Gastrocnemius medialis (tissue), 4 donors: ENCODE results near the gene SLC39A3. TPM values are rescaled to one million over a fixed set of nuclear protein-coding genes. Genes with fewer than 3 reads are reported as not detected.

Source experiments
- ATAC-seq, 2 donors: fragments of 150-250 bp; one replicate each; pipeline ENCODE4 v1.9.1; 2016
- DNase-seq, 2 donors: peaks; one replicate each; pipeline ENCODE4 v3.0.0-alpha.2; 2019
- H3K27ac ChIP-seq, 4 donors: fragments of 200-600 bp; sonication (generic); 1 replicate in 1 of 4; 2 replicates in 3 of 4; pipeline ENCODE4 v1.5.1; 2016 to 2018; ENCODE audit warnings: mild to moderate bottlenecking in 2 of 4, moderate library complexity in 1 of 4
- H3K27me3 ChIP-seq, 3 donors: fragments of 200-600 bp; sonication (generic) in 2 of 3; 1 replicate in 1 of 3; 2 replicates in 2 of 3; pipeline versions ENCODE4 v1.5.1 to v1.6.0; 2016 to 2019; ENCODE audit warnings: mild to moderate bottlenecking in 1 of 3, moderate library complexity in 1 of 3
- H3K36me3 ChIP-seq, 2 donors: fragments of 200-600 bp; sonication (generic) in 1 of 2; one replicate each; pipeline ENCODE4 v1.5.1; 2017 to 2018
- H3K4me1 ChIP-seq, 2 donors: fragments of 200-600 bp; sonication (generic) in 1 of 2; one replicate each; pipeline ENCODE4 v1.5.1; 2016 to 2017; ENCODE audit warnings: mild to moderate bottlenecking in 2 of 2
- H3K4me3 ChIP-seq, 4 donors: fragments of 200-600 bp; sonication (generic) in 3 of 4; 1 replicate in 1 of 4; 2 replicates in 3 of 4; pipeline ENCODE4 v1.5.1; 2016 to 2019; ENCODE audit warnings: mild to moderate bottlenecking in 2 of 4
- H3K9me3 ChIP-seq, 3 donors: fragments of 200-600 bp; sonication (generic) in 2 of 3; 1 replicate in 1 of 3; 2 replicates in 2 of 3; pipeline ENCODE4 v1.5.1; 2016 to 2019
- POLR2A ChIP-seq, 2 donors: fragments of 450-650 bp; IDR thresholded peaks; one replicate each; pipeline ENCODE4 v1.6.1; 2017; ENCODE audit warnings: antibody characterized with exemption in 2 of 2, mild to moderate bottlenecking in 2 of 2, moderate library complexity in 2 of 2
- in situ Hi-C, 4 donors: fragments of 200-750 bp; cut with MboI; loops; one replicate each; pipeline versions ENCODE4 v1.15.0 to v1.8.0; 2017; ENCODE audit warnings: low sequenced_read_pairs in 4 of 4
- intact Hi-C: fragments of 100-400 bp; cut with DNase I; formaldehyde crosslinking; loops from one replicate; pipeline ENCODE4 v1.15.1; 2023; ENCODE audit warnings: low total_unique reads
- total RNA-seq, 4 donors: library from RNA; depleted of rRNA; stranded (reverse); fragments of >200 nt; gene quantifications; one replicate each; pipeline versions ENCODE4 v1.1.0 to v1.2.3, GENCODE V29; 2016
- TF ChIP-seq, protein P1 (sequence below), 5 experiments: fragments of 450-650 bp in 3 of 5; fragments of 200-600 bp in 2 of 5; sonication (generic) in 2 of 5; IDR thresholded peaks in 4 of 5; conservative IDR thresholded peaks in 1 of 5; 1 replicate in 4 of 5; 2 replicates in 1 of 5; pipeline ENCODE4 v1.5.1; 2016 to 2019; ENCODE audit warnings: antibody characterized with exemption in 5 of 5, mild to moderate bottlenecking in 3 of 5, moderate library complexity in 3 of 5

The SLC39A3 gene
- total RNA-seq, 4 donors from 2014 or later = 23.1 to 60.9 (median 27.1) TPM

DNA sequence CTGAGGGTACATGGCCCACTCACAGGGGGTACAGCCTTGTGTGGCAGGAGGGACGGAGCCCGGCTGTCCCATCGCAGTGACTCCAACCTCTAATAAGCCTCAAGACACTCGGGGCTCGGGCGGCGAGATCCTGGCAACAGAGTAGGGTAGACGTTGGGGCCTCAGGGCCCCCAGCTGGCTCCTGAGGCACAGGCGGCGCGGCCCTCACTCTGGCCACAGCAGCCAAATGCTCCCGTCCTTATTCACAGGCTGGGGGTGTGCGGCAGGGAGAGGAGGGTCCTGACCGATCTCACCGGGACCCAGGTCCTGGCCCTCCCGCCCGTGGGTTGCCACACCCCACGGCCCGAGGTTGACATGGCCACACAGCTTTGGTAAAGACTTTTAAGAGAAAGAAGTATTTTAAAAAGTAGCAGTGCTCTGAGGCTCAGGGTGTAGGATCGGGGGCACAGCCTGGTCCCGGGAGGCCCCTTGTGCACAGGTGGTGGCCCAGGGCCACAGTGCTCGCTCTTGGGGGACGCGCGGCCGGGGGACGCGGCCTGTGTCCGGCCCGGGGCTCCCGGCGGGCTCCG is 7.6 kb downstream of the SLC39A3 start:
- H3K4me3 ChIP-seq = no peak overlapping the region
- H3K27me3 ChIP-seq = peaks cover 2 to 6% (median 5%) of the 10 kb centered on the region in 3 donors
- peaks cover 6 to 42% of the 10 kb centered on the region in 2 donors for H3K36me3 ChIP-seq
- no peaks in the 10 kb centered on the region for H3K9me3 ChIP-seq
- in situ Hi-C loops (no loop called here), intact Hi-C loops (no loop called here)
- no peak overlapping the region for H3K27ac ChIP-seq
- ATAC-seq (no peak), DNase-seq (no peak)
- TF ChIP-seq POLR2A (IDR thresholded peaks at IDR 0.05) = no peak
- TF ChIP-seq, protein P1, sequence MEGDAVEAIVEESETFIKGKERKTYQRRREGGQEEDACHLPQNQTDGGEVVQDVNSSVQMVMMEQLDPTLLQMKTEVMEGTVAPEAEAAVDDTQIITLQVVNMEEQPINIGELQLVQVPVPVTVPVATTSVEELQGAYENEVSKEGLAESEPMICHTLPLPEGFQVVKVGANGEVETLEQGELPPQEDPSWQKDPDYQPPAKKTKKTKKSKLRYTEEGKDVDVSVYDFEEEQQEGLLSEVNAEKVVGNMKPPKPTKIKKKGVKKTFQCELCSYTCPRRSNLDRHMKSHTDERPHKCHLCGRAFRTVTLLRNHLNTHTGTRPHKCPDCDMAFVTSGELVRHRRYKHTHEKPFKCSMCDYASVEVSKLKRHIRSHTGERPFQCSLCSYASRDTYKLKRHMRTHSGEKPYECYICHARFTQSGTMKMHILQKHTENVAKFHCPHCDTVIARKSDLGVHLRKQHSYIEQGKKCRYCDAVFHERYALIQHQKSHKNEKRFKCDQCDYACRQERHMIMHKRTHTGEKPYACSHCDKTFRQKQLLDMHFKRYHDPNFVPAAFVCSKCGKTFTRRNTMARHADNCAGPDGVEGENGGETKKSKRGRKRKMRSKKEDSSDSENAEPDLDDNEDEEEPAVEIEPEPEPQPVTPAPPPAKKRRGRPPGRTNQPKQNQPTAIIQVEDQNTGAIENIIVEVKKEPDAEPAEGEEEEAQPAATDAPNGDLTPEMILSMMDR (IDR thresholded peaks at IDR 0.05 in 4 of 5, conservative IDR thresholded peaks at IDR 0.05 in 1 of 5) = no peak
- H3K4me1 ChIP-seq = no peaks in the 10 kb centered on the region

DNA sequence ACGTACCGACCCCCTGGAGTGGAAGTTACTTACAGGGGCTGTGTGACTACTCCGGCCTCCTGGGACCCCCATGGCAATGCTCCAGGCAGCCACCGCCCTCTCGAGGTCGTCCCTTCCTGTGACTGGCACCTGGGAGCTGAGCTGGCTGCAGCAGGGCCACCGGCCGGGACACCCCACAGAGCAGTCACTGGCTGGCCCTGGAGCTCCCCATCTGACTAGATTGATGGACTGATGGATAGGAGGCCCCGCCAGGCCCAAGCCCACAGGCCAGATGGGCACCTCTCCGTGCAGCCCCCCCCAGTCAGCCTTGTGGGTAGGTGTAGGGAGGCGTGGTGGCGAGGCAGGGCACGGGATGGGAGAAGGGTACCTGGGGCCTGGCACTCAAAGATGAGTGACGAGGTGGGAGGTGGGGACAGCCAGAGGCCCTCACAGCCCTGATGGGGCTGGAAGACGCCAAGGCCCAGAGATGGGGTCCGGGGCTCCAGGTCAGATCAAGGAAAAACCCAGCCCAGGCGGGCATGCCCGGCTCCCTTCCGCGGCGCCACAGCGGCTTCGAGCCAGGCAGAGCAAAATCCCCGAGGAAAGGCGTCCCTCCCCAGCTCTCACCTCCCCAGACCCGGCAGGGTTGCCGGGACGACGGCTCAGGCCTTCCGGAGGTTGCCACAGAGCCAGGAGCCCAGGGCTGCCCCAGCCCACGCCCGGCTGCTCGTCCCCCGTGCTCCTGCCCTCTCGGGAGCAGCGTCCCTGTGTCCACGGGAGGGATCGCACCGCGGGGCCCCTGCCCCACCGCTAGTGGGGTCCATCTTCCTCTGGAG is 8.4 kb downstream of the SLC39A3 start:
- Histone ChIP-seq H3K4me3 (no peak overlapping the region), H3K27ac (no peak overlapping the region), H3K9me3 (no peaks in the 10 kb centered on the region), H3K36me3 (peaks cover under 1 to 34% of the 10 kb centered on the region in 2 donors), H3K4me1 (no peaks in the 10 kb centered on the region), H3K27me3 (peaks cover 10 to 13% (median 11%) of the 10 kb centered on the region in 3 donors)
- no peak for ATAC-seq
- in situ Hi-C loops = no loop called here
- DNase-seq = no peak
- intact Hi-C loops = no loop called here
- TF ChIP-seq, protein P1 (IDR thresholded peaks at IDR 0.05 in 4 of 5, conservative IDR thresholded peaks at IDR 0.05 in 1 of 5) = no peak
- no peak for TF ChIP-seq POLR2A (IDR thresholded peaks at IDR 0.05)

DNA sequence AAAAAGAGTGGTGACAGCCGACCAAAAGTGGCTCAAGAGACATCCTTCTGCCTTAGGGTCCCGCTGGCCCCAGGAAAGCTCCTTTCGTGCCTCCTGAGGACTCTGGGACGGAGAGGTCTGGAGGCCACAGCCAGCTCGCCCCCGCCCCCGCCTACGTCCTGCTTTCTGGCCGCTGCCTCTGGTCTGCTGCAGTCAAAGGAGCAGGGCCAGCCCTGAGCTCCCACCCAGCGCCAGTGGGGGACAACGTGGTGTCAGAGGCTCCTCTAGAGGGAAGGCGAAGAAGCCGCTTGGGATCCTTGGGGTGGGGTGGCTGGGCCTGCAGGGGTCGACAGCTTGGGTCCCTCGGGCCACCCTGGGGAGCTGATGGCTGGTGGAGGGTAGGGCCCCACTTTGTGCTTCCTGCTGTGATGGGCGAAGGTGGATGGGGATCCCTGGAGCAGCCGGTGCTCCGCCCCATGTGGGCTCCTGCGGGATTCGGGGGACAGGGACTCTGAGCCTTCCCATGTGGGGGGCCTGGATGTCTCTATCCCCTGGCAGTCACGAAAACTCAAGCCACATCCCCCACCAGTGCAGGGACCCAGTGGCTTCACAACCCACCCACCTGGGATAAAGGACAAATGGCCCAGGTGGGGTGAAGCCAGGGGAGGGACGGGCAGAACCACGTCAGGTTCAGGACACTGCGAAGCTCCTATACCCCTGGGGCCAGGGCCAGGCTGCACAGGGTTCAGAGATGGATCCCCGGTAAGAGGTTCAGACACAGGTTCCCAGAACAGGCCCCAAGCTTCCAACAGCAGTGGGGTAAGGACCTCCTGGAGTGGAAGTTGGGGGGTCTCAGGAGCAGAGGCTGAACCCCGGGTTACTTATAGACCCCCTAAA is 9.6 kb downstream of the SLC39A3 start:
- Histone ChIP-seq H3K36me3 (peaks cover 0 to 22% of the 10 kb centered on the region in 2 donors), H3K4me1 (no peaks in the 10 kb centered on the region), H3K4me3 (no peak overlapping the region), H3K9me3 (no peaks in the 10 kb centered on the region), H3K27me3 (peaks cover 20 to 24% (median 20%) of the 10 kb centered on the region in 3 donors), H3K27ac (no peak overlapping the region)
- DNase-seq = no peak
- intact Hi-C loops (no loop called here), in situ Hi-C loops (no loop called here)
- TF ChIP-seq POLR2A (IDR thresholded peaks at IDR 0.05) = no peak
- TF ChIP-seq, protein P1 (IDR thresholded peaks at IDR 0.05 in 4 of 5, conservative IDR thresholded peaks at IDR 0.05 in 1 of 5) = no peak
- no peak for ATAC-seq

DNA sequence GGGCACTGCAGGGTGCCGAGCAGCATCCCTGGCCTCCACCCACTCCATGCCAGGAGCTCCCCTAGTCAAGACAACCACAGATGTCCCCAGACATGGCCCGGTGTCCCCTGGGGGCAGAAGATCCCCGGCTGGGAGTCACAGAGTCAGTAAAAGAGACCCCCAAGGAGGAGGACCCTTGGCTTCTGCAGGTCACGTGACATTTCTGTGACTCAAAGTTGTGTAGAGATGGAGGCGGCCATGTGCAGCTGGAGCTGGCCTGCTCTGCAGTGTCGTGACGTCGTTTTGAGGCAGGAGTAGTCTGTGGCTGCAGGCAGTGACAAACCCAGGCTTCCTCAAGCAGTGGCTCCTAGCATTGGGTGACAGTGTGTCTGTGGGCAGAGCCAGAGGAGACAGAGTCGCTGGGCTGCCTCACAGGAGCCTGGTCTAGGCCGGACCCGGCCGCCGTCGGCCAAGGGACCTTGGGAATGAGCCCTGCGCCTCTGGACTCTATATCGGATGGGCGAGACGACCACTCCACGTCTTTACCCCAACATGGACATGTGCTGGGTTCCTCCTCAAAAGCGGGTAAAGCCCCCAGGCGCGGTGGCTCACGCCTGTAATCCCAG is 10.9 kb downstream of the SLC39A3 start:
- peaks cover 24 to 28% (median 25%) of the 10 kb centered on the region in 3 donors for H3K27me3 ChIP-seq
- DNase-seq (no peak), ATAC-seq (no peak)
- H3K4me3 ChIP-seq = no peak overlapping the region
- TF ChIP-seq, protein P1 (IDR thresholded peaks at IDR 0.05 in 4 of 5, conservative IDR thresholded peaks at IDR 0.05 in 1 of 5) = no peak
- no peak for TF ChIP-seq POLR2A (IDR thresholded peaks at IDR 0.05)
- intact Hi-C loops = no loop called here
- H3K9me3 ChIP-seq = no peaks in the 10 kb centered on the region
- H3K36me3 ChIP-seq = peaks cover 0 to 9% of the 10 kb centered on the region in 2 donors
- no peak overlapping the region for H3K27ac ChIP-seq
- H3K4me1 ChIP-seq = no peaks in the 10 kb centered on the region
- in situ Hi-C loops = no loop called here
